Peyer's patch (tissue), 4 donors: Measurements from ENCODE around the gene SDF4.

Experiments used
- CTCF ChIP-seq, 6 experiments: fragments of 450-650 bp in 4 of 6; fragments of 200-600 bp in 2 of 6; sonication (generic) in 1 of 6; IDR thresholded peaks; one replicate each; pipeline ENCODE4 v1.5.1; 2017 to 2019; ENCODE audit warnings: antibody characterized with exemption in 6 of 6, mild to moderate bottlenecking in 3 of 6, moderate library complexity in 1 of 6
- POLR2A ChIP-seq, 2 donors: fragments of 450-650 bp; IDR thresholded peaks; one replicate each; pipeline ENCODE4 v1.5.1; 2017; ENCODE audit warnings: antibody characterized with exemption in 2 of 2, mild to moderate bottlenecking in 2 of 2, moderate library complexity in 2 of 2

GRCh38 chr1:1198423-1199140 is 33.2 kb downstream of the SDF4 start:
- TF ChIP-seq CTCF (IDR thresholded peaks at IDR 0.05) (no peak), POLR2A (IDR thresholded peaks at IDR 0.05) (no peak)
